ENCODE measurements around the gene PCGF6.

DNA sequence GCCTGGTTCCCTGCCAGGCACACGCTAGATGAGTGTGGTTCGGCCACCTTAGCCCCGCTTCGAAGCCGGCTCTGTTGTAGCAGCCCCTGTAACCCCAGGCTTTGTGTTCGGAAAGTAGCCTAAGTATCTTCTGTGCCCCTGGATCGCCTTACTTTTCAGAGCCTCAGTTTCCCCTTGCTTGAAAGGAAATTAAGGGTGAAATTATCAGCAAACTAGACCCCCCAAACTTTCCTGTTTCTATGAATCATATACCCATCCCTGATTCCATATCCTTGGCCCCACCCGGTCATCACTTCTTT, 45.8 kb upstream of the PCGF6 start:
- TF ChIP-seq POLR2A (IDR thresholded peaks at IDR 0.05; ENCODE audit: low read depth, low read length) (no peak), POLR2AphosphoS5 (IDR thresholded peaks at IDR 0.05; ENCODE audit: low read depth, low read length) (no peak)

All from GM12892 (cell line).